HG03354 (cell line): ENCODE data around the gene SWAP70.

Experiments
- ATAC-seq: cut with Tn5 transposase; IDR thresholded peaks from one replicate; pipeline ENCODE4 v1.9.1; 2021; ENCODE audit warnings: mild to moderate bottlenecking; ENCODE audit not compliant: unreplicated experiment, poor library complexity, severe bottlenecking

The SWAP70 gene

DNA sequence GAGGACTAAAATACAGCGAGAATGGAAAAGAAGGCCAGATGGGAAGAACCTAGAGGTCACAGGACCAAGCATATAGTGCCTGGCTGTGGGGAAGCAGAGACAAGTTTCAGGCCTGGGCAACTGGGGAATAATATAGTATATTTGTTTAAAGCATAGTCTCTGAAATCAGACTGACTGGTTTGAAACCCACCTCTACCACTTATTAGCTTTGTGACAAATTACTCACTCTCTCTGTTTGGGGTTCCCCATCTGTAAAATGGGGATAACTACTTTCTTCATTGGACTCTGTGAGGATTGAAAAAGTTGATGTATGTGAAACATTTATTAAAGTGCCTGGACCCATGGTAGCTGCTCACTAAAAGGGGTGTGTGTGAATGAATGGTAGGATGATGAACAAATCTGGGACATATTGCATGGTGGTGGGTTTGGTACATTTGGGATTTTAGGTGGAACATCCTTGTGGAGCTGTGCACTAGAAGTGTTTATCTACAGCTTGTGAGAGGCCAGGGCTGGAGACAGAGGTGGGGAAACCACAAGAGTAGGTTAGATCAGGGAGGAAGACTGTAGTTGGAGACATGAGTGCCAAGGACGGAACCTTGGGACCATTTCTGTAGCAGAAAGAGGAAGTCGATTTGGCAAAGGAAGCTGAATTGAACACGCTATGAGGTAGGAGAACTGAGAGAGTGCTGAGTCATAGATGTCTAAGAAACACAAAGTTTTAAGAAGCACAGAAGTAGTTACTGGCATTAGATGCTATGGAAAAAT is 52.6 kb downstream of the SWAP70 start:
- peak; percentile 79 for ATAC-seq

DNA sequence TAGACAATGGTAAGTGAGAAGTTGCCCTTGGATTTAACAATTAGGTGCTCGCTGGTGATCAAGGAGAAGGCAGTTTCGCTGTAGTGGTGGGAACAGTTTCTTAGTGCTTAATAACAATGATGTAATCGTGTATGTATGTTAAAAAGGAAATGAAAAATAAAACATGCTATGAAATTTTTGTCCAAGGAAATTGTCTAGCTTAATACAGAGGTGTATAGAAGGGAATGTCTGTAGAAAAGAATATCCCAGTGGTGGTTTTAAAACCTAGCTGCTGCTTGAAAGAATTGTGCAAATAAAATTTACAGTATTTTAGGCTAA is 53.1 kb downstream of the SWAP70 start:
- ATAC-seq = no peak

DNA sequence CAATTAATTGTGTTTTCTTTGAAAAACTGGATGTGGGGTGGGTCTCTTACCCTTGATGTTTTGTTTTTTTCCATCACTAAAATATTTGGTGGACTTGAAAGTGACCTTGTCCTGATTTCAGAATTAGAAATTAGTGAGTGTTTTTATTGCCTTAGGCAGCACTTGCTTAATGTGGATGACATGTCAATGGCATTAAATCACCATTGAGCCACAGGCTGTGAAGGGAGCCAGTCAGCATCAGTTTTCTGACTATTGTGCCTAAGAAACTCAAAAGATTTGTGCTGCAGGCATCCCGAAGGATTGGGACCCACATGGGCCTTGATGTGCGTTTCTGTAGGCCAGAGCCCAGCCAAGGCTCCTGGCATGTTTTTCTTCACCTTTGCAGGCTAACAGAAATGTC is 53.8 kb downstream of the SWAP70 start:
- ATAC-seq = no peak

DNA sequence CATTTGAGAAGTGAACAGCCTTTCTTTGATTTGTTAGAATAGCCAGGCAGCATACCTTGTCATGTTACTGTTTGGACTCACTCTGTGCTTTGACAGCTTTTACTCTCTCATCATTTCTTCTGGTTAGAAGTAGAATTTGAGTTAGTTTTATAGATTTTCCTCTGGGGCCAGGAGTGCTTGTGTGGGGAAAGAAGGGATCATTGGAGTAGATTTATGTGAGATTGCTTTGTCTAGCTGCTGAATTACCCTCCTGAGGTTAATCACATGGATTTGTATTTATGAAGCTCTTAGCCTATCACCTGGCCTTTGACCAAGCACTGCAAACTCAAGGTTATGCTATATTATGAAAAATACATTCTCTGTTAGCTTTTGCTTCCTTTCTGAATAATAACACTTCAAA is 54.3 kb downstream of the SWAP70 start:
- no peak for ATAC-seq

DNA sequence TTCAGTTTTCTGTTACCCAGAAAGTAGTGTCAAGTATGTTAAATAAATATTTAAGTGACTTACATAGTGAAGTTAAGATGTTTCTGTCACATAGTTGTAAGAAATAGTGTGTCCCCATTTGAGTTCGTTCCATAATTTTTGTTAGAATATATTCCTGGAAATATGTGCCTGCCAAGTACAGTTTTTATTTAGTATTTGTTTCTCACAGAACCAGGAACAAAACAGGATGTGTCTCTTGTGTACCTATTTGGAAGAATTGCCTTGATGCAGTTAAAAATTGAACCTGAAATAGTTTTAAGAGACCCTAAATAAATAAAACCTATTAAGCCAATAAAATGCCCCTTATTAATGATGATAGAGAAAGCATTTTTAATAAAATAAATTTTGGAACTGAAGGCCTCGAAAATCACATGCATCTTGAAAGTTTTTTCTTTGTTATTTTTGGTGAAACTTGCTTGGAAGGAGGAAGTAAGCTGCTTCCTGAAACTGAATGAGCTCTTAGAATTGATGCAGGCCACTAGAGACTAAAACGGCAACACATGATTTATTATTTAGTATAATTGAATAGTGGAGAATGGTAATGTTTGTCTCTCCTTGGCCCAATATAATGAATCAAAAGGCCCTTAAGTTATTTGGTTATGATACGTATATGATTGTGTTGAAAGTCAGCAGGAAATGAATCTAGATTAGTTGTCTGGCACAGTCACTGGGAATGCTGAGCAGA is 55.9 kb downstream of the SWAP70 start:
- no peak for ATAC-seq

DNA sequence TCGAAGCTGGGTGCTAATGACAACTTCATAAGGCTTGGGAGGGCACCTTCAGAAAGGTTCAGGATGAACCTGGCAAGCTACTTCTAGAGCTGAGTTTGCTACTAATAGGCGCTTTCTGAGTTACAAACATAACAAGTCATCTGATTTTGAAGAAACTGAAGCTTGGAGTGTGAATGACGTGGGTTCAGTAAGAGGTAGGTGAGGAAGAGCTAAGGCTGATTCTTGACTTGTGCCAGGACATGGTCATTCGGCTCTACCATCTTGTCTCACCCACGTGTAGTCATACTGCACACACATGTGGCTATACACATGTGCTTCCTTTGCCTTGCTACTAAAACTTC is 56.4 kb downstream of the SWAP70 start:
- no peak for ATAC-seq

DNA sequence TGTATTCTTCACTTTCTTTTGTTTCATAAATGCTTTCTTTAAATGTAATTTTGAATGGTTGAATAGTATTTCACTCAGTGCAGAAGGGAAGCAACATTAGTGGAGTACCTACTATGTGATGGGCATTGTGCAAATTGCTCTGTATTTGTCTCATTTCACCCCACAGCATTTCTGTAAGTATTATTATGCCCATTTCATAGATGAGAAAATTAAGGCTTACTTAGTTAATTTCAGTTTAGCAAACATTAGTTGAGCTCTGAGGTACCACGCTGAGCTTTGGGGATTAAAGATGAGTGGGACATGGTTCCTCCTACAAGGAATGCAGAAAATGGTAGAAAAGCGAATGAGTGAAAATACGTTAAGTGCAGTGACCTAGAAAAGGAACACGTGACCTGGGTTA is 58.1 kb downstream of the SWAP70 start:
- ATAC-seq = no peak

DNA sequence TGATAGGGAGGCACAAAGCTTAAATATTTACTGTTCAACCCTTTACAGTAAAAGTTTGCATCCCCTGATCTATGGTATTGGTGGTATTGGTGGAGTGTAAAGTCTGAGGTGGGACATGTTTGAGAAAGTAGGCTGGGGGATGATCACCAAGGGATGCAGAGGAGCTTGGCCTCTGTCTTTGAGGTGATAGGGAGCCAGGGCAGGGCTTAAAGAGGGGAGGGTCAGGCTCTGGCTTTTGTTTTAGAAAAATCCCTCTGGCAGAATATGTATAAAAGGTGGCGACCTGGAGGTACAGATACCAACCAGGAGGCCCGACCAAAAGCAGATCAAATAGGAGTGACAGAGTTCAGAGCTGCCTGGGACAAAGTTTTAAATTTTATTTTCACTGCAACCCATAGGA is 59.0 kb downstream of the SWAP70 start:
- no peak for ATAC-seq

DNA sequence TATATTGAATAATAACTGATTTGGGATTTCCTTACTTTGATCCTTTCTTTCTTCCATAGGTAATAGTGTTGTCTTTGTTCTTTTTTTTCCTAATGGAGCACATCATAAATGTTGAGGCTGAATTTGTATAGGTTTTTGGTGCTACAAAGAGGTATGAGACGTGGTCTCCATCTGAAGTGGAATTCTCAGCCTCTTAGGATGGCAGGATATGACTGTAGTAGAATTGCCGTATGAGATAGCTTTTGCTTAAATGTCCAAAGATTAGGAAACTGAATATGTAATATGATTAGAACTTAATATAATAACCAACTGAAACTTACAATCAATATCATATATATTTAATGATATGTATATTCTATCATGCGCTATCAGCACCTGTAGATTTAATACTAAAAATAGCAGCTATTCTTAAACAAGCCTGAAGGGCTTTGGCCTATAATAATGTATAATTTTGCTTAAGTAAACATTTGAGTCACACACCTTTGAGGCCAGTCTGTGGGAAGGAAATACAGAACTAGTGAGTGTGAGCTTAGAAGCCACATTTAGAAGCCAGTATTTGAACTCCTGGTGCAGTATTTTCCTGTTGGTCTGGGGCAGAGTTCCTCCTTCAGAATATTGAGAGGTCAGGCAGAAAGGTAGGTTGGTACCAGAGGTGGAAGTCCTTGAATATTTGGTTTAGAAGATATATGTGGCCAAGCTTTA is 62.6 kb downstream of the SWAP70 start:
- ATAC-seq = no peak

DNA sequence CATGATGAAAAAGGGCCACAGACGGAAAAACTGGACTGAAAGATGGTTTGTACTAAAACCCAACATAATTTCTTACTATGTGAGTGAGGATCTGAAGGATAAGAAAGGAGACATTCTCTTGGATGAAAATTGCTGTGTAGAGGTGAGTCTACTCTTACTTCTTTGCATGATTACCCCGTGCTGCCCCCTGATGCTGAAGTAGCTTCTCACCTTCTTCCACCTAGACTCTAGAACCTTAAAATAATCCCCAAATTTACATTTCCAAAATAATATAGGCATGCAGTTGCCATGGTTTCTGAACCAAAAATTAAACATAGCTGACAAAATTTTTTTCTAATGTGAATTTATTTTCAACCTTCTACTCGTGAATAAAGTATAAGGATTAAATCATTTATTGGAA is 64.2 kb downstream of the SWAP70 start:
- ATAC-seq = no peak

DNA sequence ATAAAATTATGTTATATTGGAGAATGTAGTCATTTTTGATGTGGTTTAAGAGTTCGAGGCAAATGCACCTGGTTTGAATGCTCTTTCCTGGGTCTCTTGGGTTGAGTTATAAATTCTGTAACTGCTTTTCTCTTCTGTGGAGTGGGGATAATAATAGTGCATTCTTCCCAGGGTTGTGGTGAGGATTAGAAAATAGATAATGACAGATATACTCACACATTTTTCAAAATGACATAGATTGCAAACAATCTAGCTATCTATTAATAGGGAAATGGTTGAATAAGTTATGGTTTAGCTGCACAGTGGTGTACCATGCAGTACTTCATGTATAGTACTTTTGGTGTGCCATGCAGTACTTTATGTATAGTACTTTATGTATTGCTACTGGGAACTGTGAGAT is 67.4 kb downstream of the SWAP70 start:
- ATAC-seq = no peak

DNA sequence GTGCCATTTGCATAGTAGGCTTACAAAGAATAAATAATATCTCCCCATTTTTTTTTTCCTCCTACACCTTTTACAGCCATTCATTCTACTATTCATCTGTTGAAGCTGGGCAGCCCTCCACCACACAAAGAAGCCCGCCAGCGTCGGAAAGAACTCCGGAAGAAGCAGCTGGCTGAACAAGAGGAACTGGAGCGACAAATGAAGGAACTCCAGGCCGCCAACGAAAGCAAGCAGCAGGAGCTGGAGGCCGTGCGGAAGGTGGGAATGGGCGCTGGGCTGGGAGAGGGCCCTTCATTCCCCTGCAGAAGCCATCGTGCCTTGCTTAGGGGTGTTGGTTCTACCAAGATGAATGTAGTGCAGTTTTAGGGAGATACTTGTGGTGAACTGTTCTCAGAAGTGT is 68.6 kb downstream of the SWAP70 start:
- ATAC-seq = no peak

DNA sequence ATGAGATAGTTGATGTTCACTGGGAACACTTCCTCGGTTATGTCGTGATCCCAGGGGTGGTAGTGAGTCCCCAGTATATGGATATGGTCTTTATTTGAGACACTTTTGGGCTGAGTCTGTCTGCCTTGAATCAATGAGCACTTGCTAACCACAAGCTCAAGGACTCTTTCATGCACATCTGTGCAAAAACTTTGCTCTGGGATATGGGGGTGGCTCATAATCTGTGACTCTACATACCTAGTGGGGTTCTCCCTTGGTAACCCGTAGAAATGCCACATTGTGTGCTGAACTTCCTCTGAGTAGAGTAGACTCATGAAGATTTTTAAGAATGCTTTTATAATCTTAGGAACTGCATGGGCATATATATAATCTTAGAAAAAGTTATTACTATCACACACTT is 69.3 kb downstream of the SWAP70 start:
- ATAC-seq = no peak

DNA sequence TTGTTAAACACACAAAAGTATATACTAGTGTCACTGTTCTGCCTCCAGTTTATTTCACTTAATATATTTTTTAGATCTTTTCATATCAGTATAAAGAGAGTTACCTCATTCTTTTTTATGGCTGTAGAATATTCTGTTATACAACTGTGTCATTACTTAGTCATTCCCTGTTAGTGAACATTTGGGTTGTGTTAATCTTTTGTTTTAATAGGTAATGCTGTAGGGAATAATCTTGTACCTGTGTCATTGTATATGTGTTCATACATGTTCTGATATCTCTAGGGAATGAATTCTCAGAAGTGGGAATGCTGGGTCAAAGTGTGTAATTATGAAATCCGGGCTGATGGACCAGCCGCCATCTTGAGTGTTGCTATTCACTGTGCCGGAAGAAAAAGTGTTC is 71.4 kb downstream of the SWAP70 start:
- ATAC-seq = no peak

DNA sequence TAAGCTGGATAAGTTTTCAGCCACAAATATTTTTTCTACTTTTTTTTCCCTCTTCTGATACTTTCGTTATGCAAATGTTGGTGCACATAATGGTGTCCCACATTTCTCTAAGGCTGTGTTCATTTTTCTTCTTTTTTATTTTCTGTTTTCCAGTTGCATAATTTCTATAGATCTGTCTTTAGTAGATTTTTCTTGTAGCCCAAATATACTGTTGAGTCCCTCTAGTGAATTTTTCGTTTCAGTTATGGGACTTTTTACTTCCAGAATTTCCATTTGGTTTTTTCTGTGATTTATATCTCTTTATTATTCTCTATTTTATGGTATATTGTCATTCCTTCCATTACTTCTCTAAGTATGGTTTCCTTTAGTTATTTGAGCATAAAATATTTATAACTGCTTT is 72.0 kb downstream of the SWAP70 start:
- no peak for ATAC-seq

DNA sequence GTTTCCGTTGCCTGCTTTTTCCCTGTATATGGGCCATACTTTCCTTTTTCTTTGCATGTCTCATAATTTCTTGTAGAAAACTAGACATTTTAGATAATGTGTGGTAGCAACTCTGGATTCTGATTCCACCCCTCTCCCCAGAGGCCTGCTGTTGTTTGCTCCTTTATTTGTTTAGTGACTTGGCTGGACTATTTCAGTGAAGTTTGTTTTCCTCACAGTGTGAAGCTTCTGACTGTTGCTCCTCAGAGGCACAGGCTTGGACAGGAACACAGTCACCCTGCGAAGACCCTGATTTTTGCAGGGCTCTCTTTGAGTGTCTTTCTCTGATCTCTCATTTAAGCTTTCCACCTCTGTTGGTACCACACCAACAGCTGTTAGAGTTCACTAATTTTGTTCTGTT is 72.5 kb downstream of the SWAP70 start:
- no peak for ATAC-seq

DNA sequence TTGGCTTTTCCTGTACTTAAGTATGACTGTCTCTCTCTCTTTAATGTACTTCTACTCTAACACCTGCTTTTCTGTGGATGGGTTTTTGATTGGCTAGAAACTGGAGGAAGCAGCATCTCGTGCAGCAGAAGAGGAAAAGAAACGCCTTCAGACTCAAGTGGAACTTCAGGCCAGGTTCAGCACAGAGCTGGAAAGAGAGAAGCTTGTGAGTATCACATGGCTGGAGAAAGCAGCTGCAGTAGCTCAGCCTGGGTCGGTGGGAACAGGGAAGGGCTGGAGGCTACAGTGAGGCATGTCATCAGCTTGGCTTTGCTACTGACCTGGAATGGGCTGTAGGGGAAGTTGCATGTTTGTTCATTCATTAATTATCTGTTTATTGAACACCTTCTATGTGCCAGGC is 74.2 kb downstream of the SWAP70 start:
- no peak for ATAC-seq

DNA sequence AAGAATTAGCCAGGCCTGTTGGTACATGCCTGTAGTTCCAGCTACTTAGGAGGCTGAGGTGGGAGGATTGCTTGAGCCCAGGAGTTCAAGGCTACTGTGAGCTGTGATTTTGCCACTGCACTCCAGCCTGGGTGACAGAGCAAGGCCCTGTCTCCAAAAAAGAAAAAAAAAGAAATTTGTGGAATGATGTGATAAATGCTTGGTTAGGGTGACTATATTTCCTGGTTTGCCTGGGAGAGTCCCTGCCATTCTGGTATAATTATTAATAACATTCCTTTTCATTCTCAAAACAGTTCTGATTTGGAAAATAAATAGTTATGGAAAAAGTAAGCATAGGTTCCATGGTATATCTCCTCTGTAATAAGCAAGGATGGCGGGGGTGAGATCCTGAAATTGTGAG is 74.8 kb downstream of the SWAP70 start:
- ATAC-seq = no peak

DNA sequence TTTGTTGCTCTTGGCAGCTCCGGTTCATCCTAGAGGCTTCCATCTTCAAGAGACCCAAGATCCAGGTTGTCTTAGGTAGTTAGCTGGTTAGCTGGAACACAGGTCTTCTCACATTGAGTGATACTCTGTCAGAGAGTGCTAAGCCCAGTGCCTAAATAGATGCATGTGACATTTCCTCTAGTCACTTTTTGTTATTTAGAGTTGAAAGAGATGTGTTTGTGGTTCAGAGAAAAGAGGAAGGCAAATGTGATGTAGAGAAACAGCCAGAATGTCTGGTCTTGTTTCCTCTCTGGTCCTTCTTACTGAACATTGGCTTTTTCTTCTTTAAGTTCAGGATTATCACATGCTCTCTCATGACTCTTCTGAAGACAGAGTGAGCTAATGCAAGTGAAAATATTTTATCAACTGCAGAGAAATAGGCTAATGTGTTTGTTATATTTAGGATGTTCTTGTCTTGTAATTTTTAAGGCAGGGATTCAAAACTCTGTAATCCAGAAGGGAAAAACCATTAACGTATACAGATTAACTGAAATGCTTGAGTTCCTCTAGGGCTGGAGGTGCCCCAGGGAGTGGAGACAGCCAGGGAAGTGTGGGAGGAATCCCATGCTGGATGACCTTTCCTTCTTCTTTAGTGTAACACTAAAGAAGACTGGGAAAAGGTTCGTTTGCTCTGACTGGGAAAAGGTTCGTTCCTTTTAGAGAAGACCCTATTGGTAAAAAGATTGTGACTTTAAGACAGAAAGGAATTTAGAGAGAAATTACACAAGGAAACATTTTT is 75.4 kb downstream of the SWAP70 start:
- peak; percentile 53 for ATAC-seq

DNA sequence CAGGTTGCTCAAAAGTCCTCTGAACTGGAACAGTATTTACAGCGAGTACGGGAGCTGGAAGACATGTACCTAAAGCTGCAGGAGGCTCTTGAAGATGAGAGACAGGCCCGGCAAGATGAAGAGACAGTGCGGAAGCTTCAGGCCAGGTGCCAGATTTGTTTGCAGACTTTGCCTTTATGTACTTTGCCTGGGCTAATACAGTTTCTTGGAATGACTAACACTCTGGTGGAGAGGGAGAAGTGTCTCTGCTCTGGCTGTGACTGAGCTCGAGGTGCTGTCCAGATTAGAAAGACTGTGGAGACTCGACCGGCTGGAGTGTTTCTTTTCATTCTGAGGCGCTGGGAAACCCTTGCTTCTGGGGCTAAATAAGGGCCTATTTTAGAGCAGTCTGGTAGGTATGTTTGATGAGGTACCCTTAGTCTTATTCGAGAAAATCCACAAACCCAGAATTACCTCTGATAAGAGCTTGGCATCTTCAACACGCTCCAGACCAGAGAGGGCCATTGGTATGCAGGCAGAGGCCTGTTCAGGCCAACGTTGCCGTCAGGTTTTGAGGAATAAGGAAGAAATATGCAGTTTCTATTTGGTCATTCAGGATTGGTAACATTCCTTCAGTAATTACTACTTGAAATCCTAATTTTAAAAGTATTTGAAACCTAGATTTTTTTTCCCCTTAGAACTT is 76.5 kb downstream of the SWAP70 start:
- no peak for ATAC-seq
